Lower leg skin (tissue), 3 donors: ENCODE data around the gene ZNF511.

ENCODE experiments used
- POLR2A ChIP-seq, 2 donors: fragments of 450-650 bp; IDR thresholded peaks; one replicate each; pipeline ENCODE4 v1.6.1; 2016 to 2017; ENCODE audit warnings: antibody characterized with exemption in 2 of 2, mild to moderate bottlenecking in 1 of 2, moderate library complexity in 1 of 2
- TF ChIP-seq, protein P1 (sequence below), 3 donors: fragments of 450-650 bp; IDR thresholded peaks; one replicate each; pipeline ENCODE4 v1.5.1; 2016; ENCODE audit warnings: antibody characterized with exemption in 3 of 3, mild to moderate bottlenecking in 3 of 3, moderate library complexity in 2 of 3

DNA sequence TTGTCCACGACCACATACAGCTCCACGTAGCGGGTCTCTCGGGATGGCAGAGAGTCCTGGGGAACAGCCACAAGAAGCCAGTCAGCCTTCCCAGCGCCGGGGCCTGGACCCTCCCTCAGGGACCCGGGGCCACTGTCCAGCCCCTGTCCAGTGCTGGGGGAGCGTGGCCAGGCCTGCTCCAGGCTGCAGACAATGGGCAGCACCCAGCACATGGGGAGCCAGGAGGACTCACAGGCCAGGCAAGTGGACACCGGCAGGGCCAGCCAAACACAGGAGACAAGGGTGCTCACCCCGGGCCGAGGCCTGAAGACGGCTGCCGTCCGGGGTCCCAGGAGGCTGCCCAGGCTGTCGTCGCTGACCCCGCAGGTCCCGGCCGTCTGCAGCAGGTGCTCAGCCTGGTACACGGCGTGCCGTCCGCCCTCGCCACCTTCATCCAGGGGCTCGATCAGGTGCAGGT lies 35.7 kb upstream of the ZNF511 start:
- TF ChIP-seq, protein P1, sequence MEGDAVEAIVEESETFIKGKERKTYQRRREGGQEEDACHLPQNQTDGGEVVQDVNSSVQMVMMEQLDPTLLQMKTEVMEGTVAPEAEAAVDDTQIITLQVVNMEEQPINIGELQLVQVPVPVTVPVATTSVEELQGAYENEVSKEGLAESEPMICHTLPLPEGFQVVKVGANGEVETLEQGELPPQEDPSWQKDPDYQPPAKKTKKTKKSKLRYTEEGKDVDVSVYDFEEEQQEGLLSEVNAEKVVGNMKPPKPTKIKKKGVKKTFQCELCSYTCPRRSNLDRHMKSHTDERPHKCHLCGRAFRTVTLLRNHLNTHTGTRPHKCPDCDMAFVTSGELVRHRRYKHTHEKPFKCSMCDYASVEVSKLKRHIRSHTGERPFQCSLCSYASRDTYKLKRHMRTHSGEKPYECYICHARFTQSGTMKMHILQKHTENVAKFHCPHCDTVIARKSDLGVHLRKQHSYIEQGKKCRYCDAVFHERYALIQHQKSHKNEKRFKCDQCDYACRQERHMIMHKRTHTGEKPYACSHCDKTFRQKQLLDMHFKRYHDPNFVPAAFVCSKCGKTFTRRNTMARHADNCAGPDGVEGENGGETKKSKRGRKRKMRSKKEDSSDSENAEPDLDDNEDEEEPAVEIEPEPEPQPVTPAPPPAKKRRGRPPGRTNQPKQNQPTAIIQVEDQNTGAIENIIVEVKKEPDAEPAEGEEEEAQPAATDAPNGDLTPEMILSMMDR (IDR thresholded peaks at IDR 0.05), result no peak
- no peak for TF ChIP-seq POLR2A (IDR thresholded peaks at IDR 0.05)
